ENCODE measurements around the gene FBXL20.
"Not testable (repeated sequence)": the region's sequence is repeated elsewhere in the genome, so short reads cannot be mapped to it uniquely, and the experiment has no call there.

FBXL20 gene

DNA sequence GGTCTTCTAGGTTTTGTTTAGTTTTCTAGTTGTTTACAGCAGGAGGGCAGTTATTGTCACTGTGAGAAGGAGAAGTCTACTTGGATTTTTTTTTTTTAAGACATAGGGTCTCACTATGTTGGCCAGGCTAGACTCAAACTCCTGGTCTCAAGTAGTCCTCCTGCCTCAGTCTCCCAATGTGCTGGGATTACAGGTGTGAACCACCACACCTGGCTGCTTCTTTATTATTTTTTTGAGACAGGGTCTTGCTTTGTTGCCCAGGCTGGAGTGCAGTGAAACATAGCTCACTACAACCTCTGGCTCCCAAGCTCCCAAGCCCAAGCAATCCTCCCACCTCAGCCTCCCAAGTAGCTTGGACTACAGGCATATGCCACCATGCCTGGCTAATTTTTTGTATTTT is 107.4 kb downstream of the FBXL20 start:
- Histone ChIP-seq H3K9me3 (ENCODE audit: low read length) (no peaks in the 10 kb centered on the region), H3K9me2 (ENCODE audit: low read depth, low read length) (no peaks in the 10 kb centered on the region), H3K4me2 (ENCODE audit: low read length) (no peak overlapping the region), H3K36me3 (ENCODE audit: insufficient read depth, low read length) (peaks cover 15% of the 10 kb centered on the region), H2AFZ (ENCODE audit: low read length) (no peak overlapping the region), H3K27me3 (ENCODE audit: insufficient read depth, low read length) (no peaks in the 10 kb centered on the region), H3K9ac (ENCODE audit: low read length) (no peak overlapping the region), H3K4me3 (ENCODE audit: low read depth, low read length, poor library complexity, severe bottlenecking) (no peak overlapping the region), H3F3A (ENCODE audit: insufficient read depth, low read length) (no peaks in the 10 kb centered on the region), H3K4me1 (ENCODE audit: insufficient read depth, low read length, severe bottlenecking) (no peaks in the 10 kb centered on the region), H3K27ac (ENCODE audit: low read depth, low read length, poor library complexity, severe bottlenecking) (no peak overlapping the region), H3K79me2 (ENCODE audit: insufficient read depth, low read length) (no peaks in the 10 kb centered on the region), H4K20me1 (ENCODE audit: insufficient read depth, low read length) (no peaks in the 10 kb centered on the region)
- no peak for TF ChIP-seq EZH2 (IDR thresholded peaks at IDR 0.05; ENCODE audit: borderline replicate concordance, low read length)
- TF ChIP-seq, protein P1, sequence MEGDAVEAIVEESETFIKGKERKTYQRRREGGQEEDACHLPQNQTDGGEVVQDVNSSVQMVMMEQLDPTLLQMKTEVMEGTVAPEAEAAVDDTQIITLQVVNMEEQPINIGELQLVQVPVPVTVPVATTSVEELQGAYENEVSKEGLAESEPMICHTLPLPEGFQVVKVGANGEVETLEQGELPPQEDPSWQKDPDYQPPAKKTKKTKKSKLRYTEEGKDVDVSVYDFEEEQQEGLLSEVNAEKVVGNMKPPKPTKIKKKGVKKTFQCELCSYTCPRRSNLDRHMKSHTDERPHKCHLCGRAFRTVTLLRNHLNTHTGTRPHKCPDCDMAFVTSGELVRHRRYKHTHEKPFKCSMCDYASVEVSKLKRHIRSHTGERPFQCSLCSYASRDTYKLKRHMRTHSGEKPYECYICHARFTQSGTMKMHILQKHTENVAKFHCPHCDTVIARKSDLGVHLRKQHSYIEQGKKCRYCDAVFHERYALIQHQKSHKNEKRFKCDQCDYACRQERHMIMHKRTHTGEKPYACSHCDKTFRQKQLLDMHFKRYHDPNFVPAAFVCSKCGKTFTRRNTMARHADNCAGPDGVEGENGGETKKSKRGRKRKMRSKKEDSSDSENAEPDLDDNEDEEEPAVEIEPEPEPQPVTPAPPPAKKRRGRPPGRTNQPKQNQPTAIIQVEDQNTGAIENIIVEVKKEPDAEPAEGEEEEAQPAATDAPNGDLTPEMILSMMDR (IDR thresholded peaks at IDR 0.05; ENCODE audit: low read length), result no peak

- not testable (repeated sequence) for H4K20me1 ChIP-seq (ENCODE audit: insufficient read depth, low read length); H3K36me3 ChIP-seq (ENCODE audit: insufficient read depth, low read length); H2AFZ ChIP-seq (ENCODE audit: low read length); H3K4me2 ChIP-seq (ENCODE audit: low read length); H3K9me2 ChIP-seq (ENCODE audit: low read depth, low read length); H3F3A ChIP-seq (ENCODE audit: insufficient read depth, low read length); H3K9me3 ChIP-seq (ENCODE audit: low read length); H3K27me3 ChIP-seq (ENCODE audit: insufficient read depth, low read length); H3K79me2 ChIP-seq (ENCODE audit: insufficient read depth, low read length); H3K27ac ChIP-seq (ENCODE audit: low read depth, low read length, poor library complexity, severe bottlenecking); H3K4me1 ChIP-seq (ENCODE audit: insufficient read depth, low read length, severe bottlenecking); H3K4me3 ChIP-seq (ENCODE audit: low read depth, low read length, poor library complexity, severe bottlenecking); H3K9ac ChIP-seq (ENCODE audit: low read length)
Measured at GRCh38 chr17:39292546-39292945, 108.9 kb downstream of the FBXL20 start.

GRCh38 chr17:39286513-39286912 is 114.9 kb downstream of the FBXL20 start:
- H3K27me3 ChIP-seq (ENCODE audit: insufficient read depth, low read length); H3F3A ChIP-seq (ENCODE audit: insufficient read depth, low read length); H3K27ac ChIP-seq (ENCODE audit: low read depth, low read length, poor library complexity, severe bottlenecking); H3K9me2 ChIP-seq (ENCODE audit: low read depth, low read length); H3K36me3 ChIP-seq (ENCODE audit: insufficient read depth, low read length); H2AFZ ChIP-seq (ENCODE audit: low read length); H4K20me1 ChIP-seq (ENCODE audit: insufficient read depth, low read length); H3K4me2 ChIP-seq (ENCODE audit: low read length); H3K79me2 ChIP-seq (ENCODE audit: insufficient read depth, low read length); H3K4me1 ChIP-seq (ENCODE audit: insufficient read depth, low read length, severe bottlenecking); H3K9ac ChIP-seq (ENCODE audit: low read length); H3K9me3 ChIP-seq (ENCODE audit: low read length); H3K4me3 ChIP-seq (ENCODE audit: low read depth, low read length, poor library complexity, severe bottlenecking): not testable (repeated sequence)

- no peaks in the 10 kb centered on the region for H3K36me3 ChIP-seq (ENCODE audit: insufficient read depth, low read length)
- H3F3A ChIP-seq (ENCODE audit: insufficient read depth, low read length), result no peaks in the 10 kb centered on the region
- H3K27me3 ChIP-seq (ENCODE audit: insufficient read depth, low read length), result no peaks in the 10 kb centered on the region
- H4K20me1 ChIP-seq (ENCODE audit: insufficient read depth, low read length), result no peaks in the 10 kb centered on the region
- H3K79me2 ChIP-seq (ENCODE audit: insufficient read depth, low read length), result no peaks in the 10 kb centered on the region
- H3K4me1 ChIP-seq (ENCODE audit: insufficient read depth, low read length, severe bottlenecking), result no peaks in the 10 kb centered on the region
- no peak overlapping the region for H3K4me3 ChIP-seq (ENCODE audit: low read depth, low read length, poor library complexity, severe bottlenecking)
- no peak for TF ChIP-seq EZH2 (IDR thresholded peaks at IDR 0.05; ENCODE audit: borderline replicate concordance, low read length)
- TF ChIP-seq, protein P1 (IDR thresholded peaks at IDR 0.05; ENCODE audit: low read length), result no peak
- no peak overlapping the region for H2AFZ ChIP-seq (ENCODE audit: low read length)
- H3K4me2 ChIP-seq (ENCODE audit: low read length), result no peak overlapping the region
- no peaks in the 10 kb centered on the region for H3K9me2 ChIP-seq (ENCODE audit: low read depth, low read length)
- no peak overlapping the region for H3K9ac ChIP-seq (ENCODE audit: low read length)
- H3K27ac ChIP-seq (ENCODE audit: low read depth, low read length, poor library complexity, severe bottlenecking), result no peak overlapping the region
- no peaks in the 10 kb centered on the region for H3K9me3 ChIP-seq (ENCODE audit: low read length)
Measured at GRCh38 chr17:39284685-39285084, 116.7 kb downstream of the FBXL20 start.

Data from OCI-LY1 (cell line).